Ishikawa (cell line): ENCODE measurements around the gene B3GAT2.

Source experiments
- EGR1 ChIP-seq: IDR thresholded peaks from 2 replicates; pipeline ENCODE4 v1.6.1; 2012
- EP300 ChIP-seq: IDR thresholded peaks from 2 replicates; pipeline ENCODE4 v1.6.1; 2012; ENCODE audit warnings: borderline replicate concordance
- TF ChIP-seq, protein P1 (sequence below): IDR thresholded peaks from 2 replicates; pipeline ENCODE4 v1.6.1; 2012; ENCODE audit warnings: low read depth, mild to moderate bottlenecking

DNA sequence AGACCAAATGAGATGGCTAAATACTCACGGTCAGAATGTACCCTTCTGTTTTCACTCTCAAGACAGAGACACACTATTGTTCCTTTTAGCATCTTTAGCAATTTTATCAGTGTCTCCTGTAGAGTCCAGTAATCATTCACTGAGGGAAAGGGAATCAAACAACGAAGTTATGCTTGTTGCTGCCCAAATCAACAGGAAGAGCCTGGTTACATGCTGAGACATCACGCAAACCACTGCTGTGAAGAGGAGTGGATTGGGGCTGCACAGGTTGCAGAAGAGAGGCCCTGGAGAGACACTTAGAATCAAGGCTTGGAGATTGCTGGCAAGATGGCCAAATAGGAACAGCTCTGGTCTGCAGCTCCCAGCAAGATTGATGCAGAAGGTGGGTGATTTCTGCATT lies 40.5 kb upstream of the B3GAT2 start:
- TF ChIP-seq EGR1, result no peak
- no peak for TF ChIP-seq EP300
- TF ChIP-seq, protein P1, sequence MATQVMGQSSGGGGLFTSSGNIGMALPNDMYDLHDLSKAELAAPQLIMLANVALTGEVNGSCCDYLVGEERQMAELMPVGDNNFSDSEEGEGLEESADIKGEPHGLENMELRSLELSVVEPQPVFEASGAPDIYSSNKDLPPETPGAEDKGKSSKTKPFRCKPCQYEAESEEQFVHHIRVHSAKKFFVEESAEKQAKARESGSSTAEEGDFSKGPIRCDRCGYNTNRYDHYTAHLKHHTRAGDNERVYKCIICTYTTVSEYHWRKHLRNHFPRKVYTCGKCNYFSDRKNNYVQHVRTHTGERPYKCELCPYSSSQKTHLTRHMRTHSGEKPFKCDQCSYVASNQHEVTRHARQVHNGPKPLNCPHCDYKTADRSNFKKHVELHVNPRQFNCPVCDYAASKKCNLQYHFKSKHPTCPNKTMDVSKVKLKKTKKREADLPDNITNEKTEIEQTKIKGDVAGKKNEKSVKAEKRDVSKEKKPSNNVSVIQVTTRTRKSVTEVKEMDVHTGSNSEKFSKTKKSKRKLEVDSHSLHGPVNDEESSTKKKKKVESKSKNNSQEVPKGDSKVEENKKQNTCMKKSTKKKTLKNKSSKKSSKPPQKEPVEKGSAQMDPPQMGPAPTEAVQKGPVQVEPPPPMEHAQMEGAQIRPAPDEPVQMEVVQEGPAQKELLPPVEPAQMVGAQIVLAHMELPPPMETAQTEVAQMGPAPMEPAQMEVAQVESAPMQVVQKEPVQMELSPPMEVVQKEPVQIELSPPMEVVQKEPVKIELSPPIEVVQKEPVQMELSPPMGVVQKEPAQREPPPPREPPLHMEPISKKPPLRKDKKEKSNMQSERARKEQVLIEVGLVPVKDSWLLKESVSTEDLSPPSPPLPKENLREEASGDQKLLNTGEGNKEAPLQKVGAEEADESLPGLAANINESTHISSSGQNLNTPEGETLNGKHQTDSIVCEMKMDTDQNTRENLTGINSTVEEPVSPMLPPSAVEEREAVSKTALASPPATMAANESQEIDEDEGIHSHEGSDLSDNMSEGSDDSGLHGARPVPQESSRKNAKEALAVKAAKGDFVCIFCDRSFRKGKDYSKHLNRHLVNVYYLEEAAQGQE, result no peak
